NB4 (cell line): ENCODE results near the gene NRAP.

Source experiments
- CTCF ChIP-seq: IDR thresholded peaks from one replicate; pipeline ENCODE4 v1.5.1; 2012; ENCODE audit warnings: low read depth, low read length
- MYC ChIP-seq: IDR thresholded peaks from 2 replicates; pipeline ENCODE4 v1.6.1; 2011; ENCODE audit warnings: low read depth, low read length
- POLR2A ChIP-seq: IDR thresholded peaks from 2 replicates; pipeline ENCODE4 v1.6.1; 2011; ENCODE audit warnings: mild to moderate bottlenecking; ENCODE audit not compliant: insufficient read length; ENCODE audit errors: extremely low read depth
- TF ChIP-seq, protein P1 (sequence below): IDR thresholded peaks from 2 replicates; pipeline ENCODE4 v1.6.1; 2011; ENCODE audit warnings: low read depth, low read length

DNA sequence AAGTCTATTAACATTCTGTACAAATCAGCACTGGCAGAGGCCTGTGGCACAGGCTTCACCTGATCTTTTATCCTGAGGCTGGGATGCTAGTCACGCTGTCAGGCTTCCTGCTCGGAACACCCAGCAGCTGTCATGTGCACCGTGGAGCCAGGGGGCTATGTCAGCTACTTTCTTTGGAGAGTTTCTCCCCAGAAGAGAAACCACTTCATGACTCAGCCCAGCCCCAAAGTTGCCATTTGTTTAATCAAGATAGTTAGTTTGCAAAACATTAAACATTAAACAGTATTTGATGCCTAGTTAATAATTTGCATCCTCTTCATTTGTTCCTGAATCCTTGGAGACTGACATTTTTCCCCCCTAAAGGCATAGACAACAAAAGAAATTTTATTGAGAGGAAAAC lies 111.1 kb downstream of the NRAP start, which contains the start of gene HABP2:
- TF ChIP-seq POLR2A (no peak), CTCF (no peak), MYC (no peak)
- TF ChIP-seq, protein P1, sequence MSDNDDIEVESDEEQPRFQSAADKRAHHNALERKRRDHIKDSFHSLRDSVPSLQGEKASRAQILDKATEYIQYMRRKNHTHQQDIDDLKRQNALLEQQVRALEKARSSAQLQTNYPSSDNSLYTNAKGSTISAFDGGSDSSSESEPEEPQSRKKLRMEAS, result no peak
